K562 (cell line): ENCODE data around the gene FAM50A. TPM values are rescaled to one million over a fixed set of nuclear protein-coding genes. Genes with fewer than 3 reads are reported as not detected.
A peak's percentile ranks its signal among the peaks of the same experiment; 100 is the strongest.

Source experiments
- COPS2 ChIP-seq: fragments of 450-650 bp; conservative IDR thresholded peaks from 2 replicates; pipeline ENCODE4 v1.6.1; 2016; ENCODE audit warnings: mild to moderate bottlenecking, moderate library complexity
- GABPB1 ChIP-seq: sonication (generic); formaldehyde crosslinking; IDR thresholded peaks from 2 replicates; pipeline ENCODE4 v1.8.0; 2022; ENCODE audit warnings: mild to moderate bottlenecking, missing genetic modification reagents
- HOXB6 ChIP-seq: fragments of 250-450 bp; sonication (Bioruptor Pico); IDR thresholded peaks from 2 replicates; pipeline ENCODE4 v1.5.1; 2022; ENCODE audit warnings: mild to moderate bottlenecking, borderline replicate concordance
- KLF16 ChIP-seq: IDR thresholded peaks from 2 replicates; pipeline ENCODE4 v1.6.1; 2016; ENCODE audit warnings: antibody characterized with exemption
- MYC ChIP-seq, 2 experiments: fragments of 250-450 bp in 1 of 2; sonication (Bioruptor Pico) in 1 of 2; IDR thresholded peaks; 2 replicates each; pipeline versions ENCODE4 v1.5.1 to v1.6.1; 2012 to 2021; ENCODE audit warnings: low read depth in 2 of 2, borderline replicate concordance in 1 of 2, improper control_type of control experiment in 1 of 2, low read length in 1 of 2, mild to moderate bottlenecking in 1 of 2, moderate library complexity in 1 of 2
- RFX7 ChIP-seq: fragments of 250-450 bp; sonication (Bioruptor Pico); IDR thresholded peaks from 2 replicates; pipeline ENCODE4 v1.5.1; 2021; ENCODE audit warnings: mild to moderate bottlenecking
- SPI1 ChIP-seq: IDR thresholded peaks from 2 replicates; pipeline ENCODE4 v1.6.1; 2011; ENCODE audit warnings: low read depth, low read length, control low read depth, borderline replicate concordance
- TAF1 ChIP-seq: IDR thresholded peaks from 2 replicates; pipeline ENCODE4 v1.6.1; 2011; ENCODE audit warnings: mild to moderate bottlenecking, low read length, moderate library complexity; ENCODE audit not compliant: insufficient read depth, control insufficient read depth, severe bottlenecking; ENCODE audit errors: extremely low read depth
- ZEB2 ChIP-seq: fragments of 450-650 bp; IDR thresholded peaks from 2 replicates; pipeline ENCODE4 v1.6.1; 2016
- ZNF583 ChIP-seq: fragments of 250-450 bp; sonication (Bioruptor Pico); IDR thresholded peaks from 2 replicates; pipeline ENCODE4 v1.4.0; 2020
- polyA plus RNA-seq, 8 experiments: library from polyadenylated mRNA; depleted of rRNA in 4 of 8; stranded (reverse) in 5 of 8; unstranded in 3 of 8; fragments of >200 nt; fragmentation: Nextera tagmentation in 2 of 8; fragmentation: Illumina TruSeq in 1 of 8; extraction: Ambion mirVana in 2 of 8; extraction: Trizol in 1 of 8; gene quantifications; 2 replicates each; pipeline versions ENCODE4 v1.2.1 to v1.2.3, GENCODE V29; 2011 to 2014; ENCODE audit warnings: inconsistent platforms in 1 of 8, missing spikeins in 1 of 8
- total RNA-seq, 7 experiments: library from RNA; depleted of rRNA in 6 of 7; stranded (reverse); fragments of >200 nt in 6 of 7; fragmentation: Illumina TruSeq in 2 of 7; extraction: Trizol in 2 of 7; gene quantifications; 2 replicates each; pipeline versions ENCODE4 v1.2.1 to v1.2.3, GENCODE V29; 2011 to 2021; ENCODE audit warnings: low replicate concordance in 1 of 7
- TF ChIP-seq, protein P1 (sequence below): sonication (generic); formaldehyde crosslinking; IDR thresholded peaks from 2 replicates; pipeline ENCODE4 v1.8.0; 2022; ENCODE audit warnings: mild to moderate bottlenecking, missing genetic modification reagents
- TF ChIP-seq, protein P2 (sequence below): IDR thresholded peaks from 2 replicates; pipeline ENCODE4 v1.6.1; 2014; ENCODE audit warnings: antibody characterized with exemption
- TF ChIP-seq, protein P3 (sequence below): fragments of 450-650 bp; formaldehyde crosslinking; conservative IDR thresholded peaks from 2 replicates; pipeline ENCODE4 v1.4.0; 2022; ENCODE audit warnings: mild to moderate bottlenecking, missing genetic modification characterization
- TF ChIP-seq, protein P4 (sequence below), 2 experiments: fragments of 450-650 bp in 1 of 2; sonication (generic) in 1 of 2; formaldehyde crosslinking in 1 of 2; IDR thresholded peaks in 1 of 2; conservative IDR thresholded peaks in 1 of 2; 2 replicates each; pipeline versions ENCODE4 v1.6.1 to v1.8.1; 2016 to 2023; ENCODE audit warnings: mild to moderate bottlenecking in 2 of 2, moderate library complexity in 2 of 2, inconsistent platforms in 1 of 2, missing genetic modification reagents in 1 of 2

The FAM50A gene
- total and polyA plus RNA-seq, 9 of the 15 experiments (the other 6 are each of a cell fraction or from before 2014, with no cell fraction given) = 4.4 to 114 (median 67.3) TPM

DNA sequence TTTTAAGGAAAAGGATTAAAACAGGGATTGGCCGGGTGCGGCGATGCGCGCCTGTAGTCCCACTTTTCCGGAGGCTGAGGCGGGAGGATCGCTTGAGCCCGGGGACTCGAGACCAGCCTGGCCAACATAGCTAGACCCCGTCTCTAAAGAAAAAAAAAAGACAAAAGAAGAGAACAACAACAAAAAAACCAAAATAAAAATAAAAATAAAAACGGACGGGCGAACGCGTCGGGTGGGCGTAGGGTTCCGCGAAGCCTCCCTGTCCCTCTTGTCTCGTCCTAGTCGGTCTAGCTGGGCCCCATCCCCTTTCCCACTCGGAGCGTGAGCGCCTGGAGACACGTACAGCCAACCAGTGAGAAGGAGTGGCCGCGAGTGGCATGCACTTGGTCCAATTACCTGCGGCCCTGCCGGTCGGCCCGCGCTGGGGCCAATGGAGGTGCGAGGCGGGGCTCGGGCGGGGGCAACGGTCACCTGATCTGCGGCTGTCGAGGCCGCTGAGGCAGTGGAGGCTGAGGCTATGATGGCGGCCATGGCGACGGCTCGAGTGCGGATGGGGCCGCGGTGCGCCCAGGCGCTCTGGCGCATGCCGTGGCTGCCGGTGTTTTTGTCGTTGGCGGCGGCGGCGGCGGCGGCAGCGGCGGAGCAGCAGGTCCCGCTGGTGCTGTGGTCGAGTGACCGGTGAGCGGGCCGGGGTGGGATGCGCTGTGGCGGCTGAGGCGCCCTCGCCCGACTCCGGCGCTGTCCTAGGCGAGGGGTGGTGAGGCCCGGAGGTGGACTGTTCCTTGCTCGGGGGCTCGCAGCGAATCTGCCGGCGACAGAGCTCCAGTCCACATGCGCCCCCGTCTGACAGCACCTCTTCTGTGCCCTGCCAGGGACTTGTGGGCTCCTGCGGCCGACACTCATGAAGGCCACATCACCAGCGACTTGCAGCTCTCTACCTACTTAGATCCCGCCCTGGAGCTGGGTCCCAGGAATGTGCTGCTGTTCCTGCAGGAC, 15.5 kb upstream of the FAM50A start, which contains the start of gene ATP6AP1 (continued):
- TF ChIP-seq, protein P1, sequence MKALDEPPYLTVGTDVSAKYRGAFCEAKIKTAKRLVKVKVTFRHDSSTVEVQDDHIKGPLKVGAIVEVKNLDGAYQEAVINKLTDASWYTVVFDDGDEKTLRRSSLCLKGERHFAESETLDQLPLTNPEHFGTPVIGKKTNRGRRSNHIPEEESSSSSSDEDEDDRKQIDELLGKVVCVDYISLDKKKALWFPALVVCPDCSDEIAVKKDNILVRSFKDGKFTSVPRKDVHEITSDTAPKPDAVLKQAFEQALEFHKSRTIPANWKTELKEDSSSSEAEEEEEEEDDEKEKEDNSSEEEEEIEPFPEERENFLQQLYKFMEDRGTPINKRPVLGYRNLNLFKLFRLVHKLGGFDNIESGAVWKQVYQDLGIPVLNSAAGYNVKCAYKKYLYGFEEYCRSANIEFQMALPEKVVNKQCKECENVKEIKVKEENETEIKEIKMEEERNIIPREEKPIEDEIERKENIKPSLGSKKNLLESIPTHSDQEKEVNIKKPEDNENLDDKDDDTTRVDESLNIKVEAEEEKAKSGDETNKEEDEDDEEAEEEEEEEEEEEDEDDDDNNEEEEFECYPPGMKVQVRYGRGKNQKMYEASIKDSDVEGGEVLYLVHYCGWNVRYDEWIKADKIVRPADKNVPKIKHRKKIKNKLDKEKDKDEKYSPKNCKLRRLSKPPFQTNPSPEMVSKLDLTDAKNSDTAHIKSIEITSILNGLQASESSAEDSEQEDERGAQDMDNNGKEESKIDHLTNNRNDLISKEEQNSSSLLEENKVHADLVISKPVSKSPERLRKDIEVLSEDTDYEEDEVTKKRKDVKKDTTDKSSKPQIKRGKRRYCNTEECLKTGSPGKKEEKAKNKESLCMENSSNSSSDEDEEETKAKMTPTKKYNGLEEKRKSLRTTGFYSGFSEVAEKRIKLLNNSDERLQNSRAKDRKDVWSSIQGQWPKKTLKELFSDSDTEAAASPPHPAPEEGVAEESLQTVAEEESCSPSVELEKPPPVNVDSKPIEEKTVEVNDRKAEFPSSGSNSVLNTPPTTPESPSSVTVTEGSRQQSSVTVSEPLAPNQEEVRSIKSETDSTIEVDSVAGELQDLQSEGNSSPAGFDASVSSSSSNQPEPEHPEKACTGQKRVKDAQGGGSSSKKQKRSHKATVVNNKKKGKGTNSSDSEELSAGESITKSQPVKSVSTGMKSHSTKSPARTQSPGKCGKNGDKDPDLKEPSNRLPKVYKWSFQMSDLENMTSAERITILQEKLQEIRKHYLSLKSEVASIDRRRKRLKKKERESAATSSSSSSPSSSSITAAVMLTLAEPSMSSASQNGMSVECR = no peak; the same call in 1 of the 2 replicates
- TF ChIP-seq COPS2 (no peak), RFX7 (CRISPR knock-in tag) (no peak), TAF1 (peak; percentile 36), KLF16 (no peak), ZEB2 (no peak), GABPB1 (CRISPR knock-in tag) (peak; percentile 63), MYC (IDR thresholded peaks at IDR 0.05; ENCODE audit: low read depth, low read length) (peak; percentile 47; the same call in 1 of the 2 replicates), MYC (CRISPR knock-in tag; IDR thresholded peaks at IDR 0.05; ENCODE audit: borderline replicate concordance, low read depth) (no peak), SPI1 (no peak), HOXB6 (CRISPR knock-in tag) (no peak), ZNF583 (CRISPR knock-in tag) (no peak)
- TF ChIP-seq, protein P2, sequence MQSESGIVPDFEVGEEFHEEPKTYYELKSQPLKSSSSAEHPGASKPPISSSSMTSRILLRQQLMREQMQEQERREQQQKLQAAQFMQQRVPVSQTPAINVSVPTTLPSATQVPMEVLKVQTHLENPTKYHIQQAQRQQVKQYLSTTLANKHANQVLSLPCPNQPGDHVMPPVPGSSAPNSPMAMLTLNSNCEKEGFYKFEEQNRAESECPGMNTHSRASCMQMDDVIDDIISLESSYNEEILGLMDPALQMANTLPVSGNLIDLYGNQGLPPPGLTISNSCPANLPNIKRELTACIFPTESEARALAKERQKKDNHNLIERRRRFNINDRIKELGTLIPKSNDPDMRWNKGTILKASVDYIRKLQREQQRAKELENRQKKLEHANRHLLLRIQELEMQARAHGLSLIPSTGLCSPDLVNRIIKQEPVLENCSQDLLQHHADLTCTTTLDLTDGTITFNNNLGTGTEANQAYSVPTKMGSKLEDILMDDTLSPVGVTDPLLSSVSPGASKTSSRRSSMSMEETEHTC = peak; percentile 83; the same call in 1 of the 2 replicates
- TF ChIP-seq, protein P3, sequence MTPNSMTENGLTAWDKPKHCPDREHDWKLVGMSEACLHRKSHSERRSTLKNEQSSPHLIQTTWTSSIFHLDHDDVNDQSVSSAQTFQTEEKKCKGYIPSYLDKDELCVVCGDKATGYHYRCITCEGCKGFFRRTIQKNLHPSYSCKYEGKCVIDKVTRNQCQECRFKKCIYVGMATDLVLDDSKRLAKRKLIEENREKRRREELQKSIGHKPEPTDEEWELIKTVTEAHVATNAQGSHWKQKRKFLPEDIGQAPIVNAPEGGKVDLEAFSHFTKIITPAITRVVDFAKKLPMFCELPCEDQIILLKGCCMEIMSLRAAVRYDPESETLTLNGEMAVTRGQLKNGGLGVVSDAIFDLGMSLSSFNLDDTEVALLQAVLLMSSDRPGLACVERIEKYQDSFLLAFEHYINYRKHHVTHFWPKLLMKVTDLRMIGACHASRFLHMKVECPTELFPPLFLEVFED (CRISPR knock-in tag) = no peak
- TF ChIP-seq, protein P4, sequence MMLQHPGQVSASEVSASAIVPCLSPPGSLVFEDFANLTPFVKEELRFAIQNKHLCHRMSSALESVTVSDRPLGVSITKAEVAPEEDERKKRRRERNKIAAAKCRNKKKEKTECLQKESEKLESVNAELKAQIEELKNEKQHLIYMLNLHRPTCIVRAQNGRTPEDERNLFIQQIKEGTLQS (IDR thresholded peaks at IDR 0.05) = no peak
- TF ChIP-seq, protein P4 (CRISPR knock-in tag; conservative IDR thresholded peaks at IDR 0.05) = no peak
